HG03095 (cell line): Measurements from ENCODE around the gene HSPBAP1.
"Not testable (repeated sequence)": the region's sequence is repeated elsewhere in the genome, so short reads cannot be mapped to it uniquely, and the experiment has no call there.

Experiments
- ATAC-seq: cut with Tn5 transposase; IDR thresholded peaks from one replicate; pipeline ENCODE4 v1.9.1; 2021; ENCODE audit warnings: moderate library complexity; ENCODE audit not compliant: unreplicated experiment

HSPBAP1 gene

DNA sequence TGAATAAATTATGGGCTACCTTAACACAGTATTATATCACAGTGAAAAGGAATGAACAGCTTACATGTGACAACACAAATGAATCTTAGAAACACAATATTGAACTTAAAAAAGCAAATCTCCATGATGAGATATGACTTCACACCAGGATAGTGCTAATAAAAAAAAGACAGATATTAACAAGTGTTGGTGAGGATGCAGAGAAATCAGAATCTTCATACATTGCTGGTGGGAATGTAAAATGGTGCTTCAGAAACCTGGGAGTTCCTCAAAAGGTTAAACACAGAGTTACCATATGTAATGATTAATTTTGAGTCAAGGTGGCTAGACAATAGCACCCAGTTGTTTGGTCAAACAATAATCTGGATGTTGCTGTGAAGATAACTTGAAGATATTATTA, 51.4 kb downstream of the HSPBAP1 start:
- no peak for ATAC-seq

DNA sequence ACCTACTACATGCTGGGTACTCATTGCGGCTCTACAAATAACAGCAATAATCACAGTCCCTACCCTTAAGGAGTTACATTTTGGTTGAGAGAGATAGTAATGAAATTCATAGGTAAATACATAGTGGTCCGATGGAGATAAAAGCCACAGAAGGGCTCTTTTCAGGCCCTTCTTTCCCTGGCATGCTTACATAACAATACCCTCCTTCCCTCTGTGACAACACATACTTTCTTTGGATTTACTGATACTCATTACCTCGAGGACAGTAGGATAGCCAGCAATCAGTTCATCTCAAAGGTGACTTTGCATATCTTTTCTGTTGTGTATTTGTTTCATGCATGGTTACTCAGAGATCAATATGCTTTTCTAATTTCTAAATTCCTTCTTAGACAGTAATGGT, 54.5 kb downstream of the HSPBAP1 start:
- no peak for ATAC-seq

DNA sequence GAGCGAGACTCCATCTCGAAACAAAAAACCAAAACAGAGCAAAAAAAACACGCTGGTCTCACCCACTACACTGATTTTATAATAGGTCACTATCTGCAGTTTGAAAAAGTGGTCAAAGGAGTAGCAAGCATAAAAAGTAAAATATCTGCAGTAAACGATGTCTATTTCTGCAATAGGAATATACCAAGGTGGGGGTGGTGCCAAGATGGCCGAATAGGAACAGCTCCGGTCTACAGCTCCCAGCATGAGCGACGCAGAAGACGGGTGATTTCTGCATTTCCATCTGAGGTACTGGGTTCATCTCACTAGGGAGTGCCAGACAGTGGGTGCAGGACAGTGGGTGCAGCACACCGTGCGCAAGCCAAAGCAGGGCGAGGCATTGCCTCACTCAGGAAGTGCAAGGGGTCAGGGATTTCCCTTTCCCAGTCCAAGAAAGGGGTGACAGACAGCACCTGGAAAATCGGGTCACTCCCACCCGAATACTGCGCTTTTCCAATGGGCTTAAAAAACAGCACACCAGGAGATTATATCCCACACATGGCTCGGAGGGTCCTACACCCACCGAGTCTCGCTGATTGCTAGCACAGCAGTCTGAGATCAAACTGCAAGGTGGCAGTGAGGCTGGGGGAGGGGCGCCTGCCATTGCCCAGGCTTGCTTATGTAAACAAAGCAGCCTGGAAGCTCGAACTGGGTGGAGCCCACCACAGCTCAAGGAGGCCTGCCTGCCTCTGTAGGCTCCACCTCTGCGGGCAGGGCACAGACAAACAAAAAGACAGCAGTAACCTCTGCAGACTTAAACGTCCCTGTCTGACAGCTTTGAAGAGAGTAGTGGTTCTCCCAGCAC, 60.7 kb downstream of the HSPBAP1 start:
- not testable (repeated sequence) for ATAC-seq

DNA sequence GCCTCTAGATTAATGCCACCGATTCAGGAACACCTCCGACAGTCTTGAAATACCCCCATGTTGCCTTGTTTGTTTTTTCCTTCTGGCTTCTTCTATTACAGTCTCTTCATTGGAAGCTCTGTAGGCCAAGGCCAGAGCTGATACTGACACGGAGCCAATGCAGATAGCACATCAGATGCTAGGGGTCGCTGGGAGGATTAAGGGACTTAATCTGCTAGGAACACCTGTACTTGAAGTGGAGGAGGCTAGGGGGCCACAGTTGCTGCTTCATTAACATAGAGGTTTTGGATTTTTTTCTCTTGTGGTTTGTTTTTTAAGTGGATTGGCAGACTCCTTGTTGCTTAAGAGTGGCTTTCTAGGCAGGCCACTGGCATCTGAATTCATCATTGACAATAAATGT, 63.4 kb downstream of the HSPBAP1 start:
- ATAC-seq: no peak

DNA sequence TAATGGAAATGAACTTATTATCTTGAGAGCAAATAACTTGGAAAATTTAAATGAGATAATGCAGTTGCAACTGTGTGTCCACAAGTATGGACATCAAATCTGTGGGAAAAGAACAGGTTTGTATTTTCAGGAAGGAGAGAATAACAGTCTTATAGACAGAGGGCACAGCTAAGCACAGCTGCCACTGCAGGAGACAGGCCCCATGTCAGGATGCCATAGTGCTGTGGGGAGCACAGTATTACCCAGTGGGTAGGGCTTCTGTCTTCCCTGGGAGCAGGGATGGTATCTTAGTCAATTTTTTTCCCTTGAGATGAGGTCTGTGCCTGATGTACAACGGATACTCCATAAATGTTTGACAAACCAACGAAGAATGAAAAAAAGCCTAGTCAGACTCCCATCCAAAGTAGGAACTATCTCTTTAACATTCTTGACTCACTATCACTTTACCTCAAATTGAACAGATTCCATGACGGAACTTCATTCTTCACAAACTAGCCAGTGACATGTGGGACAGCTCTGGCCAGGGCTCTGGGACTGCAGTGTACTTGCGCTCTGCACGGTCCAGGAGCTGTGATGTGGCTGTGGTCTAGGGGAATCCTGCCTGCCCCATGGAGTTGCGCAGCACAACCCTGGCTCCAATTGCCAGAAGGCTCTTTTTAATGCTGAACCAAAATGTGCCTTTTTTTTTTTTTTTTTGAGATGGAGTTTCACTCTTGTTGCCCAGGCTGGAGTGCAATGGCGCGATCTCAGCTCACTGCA, 64.7 kb downstream of the HSPBAP1 start:
- ATAC-seq: no peak

DNA sequence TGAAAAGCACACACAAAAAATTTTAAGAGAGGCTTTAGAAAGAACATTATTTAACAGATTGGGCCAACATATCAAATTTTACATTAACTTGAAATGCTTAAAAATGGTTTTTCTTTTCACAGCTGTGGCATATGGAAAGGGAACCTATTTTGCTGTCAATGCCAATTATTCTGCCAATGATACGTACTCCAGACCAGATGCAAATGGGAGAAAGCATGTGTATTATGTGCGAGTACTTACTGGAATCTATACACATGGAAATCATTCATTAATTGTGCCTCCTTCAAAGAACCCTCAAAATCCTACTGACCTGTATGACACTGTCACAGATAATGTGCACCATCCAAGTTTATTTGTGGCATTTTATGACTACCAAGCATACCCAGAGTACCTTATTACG, 65.4 kb downstream of the HSPBAP1 start:
- ATAC-seq: no peak

DNA sequence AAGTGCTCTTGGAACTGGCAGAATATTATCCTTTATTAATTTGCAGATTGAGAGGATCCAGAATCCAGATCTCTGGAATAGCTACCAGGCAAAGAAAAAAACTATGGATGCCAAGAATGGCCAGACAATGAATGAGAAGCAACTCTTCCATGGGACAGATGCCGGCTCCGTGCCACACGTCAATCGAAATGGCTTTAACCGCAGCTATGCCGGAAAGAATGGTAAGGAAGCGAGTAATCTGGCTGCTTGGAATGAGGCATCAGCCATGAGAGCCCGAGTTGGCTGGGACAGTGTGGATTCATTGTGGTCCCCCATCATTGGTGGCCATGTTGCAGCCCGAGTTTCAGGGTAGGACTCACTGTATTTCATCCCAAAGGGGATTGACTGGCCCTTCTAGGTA, 65.9 kb downstream of the HSPBAP1 start:
- ATAC-seq: no peak

DNA sequence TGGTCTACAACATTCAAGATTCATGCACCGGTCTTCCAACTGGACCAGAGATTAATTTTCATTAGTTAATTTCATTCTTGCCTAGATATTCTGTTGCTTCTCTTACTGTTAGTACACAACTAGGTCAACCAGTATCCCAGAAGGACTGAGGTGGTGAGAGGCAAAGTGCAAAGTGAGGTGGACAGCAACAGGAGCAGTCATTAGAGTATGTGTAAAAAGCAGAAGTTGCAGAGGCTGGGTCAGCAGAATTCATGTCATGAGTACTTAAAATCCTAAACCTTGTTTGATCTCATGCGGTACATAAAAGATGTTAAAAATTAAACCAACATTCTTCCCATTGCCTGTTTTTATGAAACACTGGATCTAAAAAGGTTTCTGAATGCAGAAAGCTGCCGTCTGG, 66.3 kb downstream of the HSPBAP1 start:
- no peak for ATAC-seq

DNA sequence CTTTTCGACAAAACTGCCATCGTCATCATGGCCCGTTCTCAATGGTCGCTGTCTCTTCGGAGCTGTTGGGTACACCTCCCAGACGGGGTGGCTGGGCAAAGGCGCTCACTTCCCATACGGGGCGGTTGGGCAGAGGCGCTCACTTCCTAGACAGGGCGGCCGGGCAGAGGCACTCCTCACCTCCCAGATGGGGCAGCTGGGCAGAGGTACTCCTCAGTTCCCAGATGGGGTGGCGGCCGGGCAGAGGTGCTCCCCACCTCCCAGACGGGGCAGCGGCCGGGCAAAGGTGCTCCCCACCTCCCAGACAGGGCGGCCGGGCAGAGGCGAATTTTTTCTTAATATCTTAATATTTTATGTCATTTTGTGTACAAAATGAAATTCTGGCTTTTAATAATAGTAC, 68.5 kb downstream of the HSPBAP1 start:
- ATAC-seq: no peak

DNA sequence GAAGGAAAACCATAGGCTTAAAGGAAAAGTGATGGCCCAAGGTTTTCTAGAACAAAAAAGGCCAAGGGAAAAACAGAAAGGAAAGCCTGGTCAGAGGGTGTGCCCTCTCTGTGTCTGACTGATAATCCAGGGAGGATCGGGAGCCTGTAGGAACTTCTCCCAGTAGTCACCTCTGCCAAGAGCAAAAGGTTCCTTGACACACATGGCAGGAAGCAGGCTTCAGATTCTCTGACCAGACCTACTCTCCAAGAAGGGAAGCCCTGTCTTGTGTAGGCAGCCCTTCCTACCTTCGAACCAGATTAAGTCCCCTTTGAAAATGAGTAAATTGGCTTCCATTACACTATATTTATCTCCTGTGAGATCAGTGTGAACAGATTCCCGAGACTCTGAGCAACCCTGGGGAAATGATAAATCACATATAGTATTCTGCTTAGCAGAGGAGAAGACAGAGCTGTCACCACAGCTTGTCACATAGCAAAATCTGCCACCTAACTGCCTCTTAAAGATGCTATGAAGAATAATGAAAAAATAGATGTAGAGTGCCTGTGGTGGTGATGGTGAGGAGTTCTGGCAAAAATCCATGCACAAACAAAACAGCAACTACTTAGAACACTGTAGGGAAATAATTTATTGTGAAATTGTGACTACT, 74.2 kb downstream of the HSPBAP1 start:
- no peak for ATAC-seq

DNA sequence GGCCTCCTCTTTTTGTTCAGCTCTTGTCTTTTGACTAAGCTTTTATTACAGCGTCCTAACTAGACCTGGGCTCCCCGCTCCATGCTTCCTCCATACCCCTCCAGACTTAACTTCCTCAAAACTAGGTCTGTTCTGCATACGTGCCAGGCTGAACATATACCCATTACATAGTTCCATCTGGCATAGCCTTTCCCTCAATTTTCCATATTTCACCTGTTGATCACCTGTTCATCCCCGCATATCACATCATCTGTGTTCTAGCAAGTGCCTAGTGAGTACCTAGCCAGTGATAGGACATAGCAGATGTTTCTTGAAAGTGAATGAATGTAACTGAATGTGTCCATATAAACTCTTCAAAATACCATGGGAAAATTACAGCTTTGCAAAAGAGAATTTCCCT, 77.0 kb downstream of the HSPBAP1 start:
- ATAC-seq: no peak

DNA sequence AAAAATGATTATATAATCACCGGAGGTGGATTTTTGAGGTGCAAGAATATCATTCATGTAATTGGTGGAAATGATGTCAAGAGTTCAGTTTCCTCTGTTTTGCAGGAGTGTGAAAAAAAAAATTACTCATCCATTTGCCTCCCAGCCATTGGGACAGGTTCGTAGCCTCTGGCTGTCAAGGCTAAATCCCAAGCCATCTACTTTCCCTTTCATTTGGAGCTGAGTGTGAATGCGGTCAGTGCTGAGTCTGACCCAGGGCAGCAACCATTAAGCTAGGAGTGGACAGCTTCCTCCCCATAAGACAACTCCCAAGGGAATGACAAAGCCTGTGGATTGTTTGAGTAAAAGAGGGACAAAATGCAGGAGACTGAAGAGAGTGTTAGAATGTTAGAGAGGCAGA, 79.4 kb downstream of the HSPBAP1 start:
- ATAC-seq: no peak

DNA sequence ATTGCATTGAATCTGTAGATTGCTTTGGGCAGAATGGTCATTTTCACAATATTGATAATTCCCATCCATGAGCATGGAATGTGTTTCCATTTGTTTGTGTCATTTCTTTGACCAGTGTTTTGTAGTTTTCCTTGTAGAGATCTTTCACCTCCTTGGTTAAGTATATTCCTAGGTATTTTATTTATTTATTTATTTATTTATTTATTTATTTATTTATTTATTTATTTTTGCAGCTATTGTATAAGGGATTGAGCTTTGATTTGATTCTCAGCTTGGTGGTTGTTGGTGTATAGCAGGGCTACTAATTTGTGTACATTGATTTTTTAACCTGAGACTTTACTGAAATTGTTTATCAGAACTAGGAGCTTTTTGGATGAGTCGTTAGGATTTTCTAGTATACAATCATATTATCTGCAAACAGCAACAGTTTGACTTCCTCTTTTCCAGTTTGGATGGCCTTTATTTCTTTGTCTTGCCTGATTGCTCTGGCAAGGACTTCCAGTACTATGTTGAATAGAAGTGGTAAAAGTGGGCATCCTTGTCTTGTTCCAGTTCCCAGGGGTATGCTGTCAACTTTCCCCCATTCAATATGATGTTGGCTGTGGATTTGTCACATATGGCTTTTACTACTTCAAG, 82.9 kb downstream of the HSPBAP1 start:
- ATAC-seq: not testable (repeated sequence)

DNA sequence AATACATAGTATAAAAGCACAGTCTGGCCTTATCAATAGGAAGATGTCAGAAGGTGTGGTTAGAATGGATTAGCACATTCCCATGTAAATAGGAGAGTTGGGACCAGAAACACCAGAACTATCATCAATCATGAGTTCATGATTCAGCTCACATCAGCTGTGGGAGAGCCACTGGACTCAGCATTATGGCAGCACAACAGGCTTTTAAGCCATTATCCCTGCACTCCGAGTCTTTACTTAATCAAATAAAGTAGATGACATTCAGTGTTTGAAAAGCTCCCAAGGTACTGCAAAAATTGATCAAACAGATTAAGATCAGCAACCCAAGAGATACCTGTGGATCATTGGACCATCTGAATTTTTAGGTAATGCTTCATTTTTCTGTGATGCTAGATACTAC, 88.3 kb downstream of the HSPBAP1 start:
- ATAC-seq: no peak

DNA sequence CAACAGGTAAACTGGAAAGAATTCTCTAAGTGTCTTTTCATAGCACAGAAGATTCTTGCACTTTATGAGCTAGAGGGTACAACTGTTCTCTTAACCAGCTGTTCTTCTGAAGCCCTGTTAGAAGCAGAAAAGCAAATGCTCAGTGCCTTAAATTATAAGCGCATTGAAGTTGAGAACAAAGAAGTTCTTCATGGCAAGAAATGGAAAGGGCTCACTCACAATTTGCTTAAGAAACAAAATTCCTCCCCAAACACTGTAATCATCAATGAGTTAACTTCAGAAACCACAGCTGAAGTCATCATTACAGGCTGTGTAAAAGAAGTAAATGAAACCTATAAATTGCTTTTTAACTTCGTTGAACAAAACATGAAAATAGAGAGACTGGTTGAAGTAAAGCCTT, 93.4 kb downstream of the HSPBAP1 start:
- ATAC-seq: no peak

DNA sequence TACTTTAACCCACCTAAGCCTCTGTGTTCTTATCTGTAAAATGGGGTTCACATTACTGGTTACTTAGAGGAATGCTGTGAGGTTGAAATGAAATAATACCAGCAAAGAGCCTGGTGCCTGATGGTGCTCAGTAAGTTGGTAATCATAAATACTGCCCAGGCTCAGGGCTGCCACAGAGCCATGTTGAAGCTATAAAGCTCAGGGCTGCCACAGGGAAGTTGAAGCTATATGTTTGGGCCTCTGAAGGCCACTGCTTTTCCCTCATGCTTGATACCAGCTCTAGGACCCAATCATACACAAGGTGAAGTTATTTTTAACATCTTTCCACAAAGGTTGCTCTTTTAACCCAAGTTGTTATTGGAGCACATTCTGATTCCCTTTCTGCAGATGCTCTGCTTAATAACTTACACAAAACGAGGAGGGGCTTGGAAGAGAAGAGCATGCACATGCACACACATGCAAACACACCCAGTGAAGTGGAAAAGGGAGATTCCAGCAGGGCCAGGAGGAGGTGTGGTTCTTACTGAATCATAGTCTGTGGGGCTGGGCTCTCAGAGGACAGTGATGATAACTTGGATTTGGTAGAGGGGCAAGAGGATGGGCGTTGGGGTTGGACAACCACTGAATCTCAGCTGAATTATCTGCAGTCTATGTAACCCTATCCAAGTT, 95.5 kb downstream of the HSPBAP1 start:
- peak; percentile 54 for ATAC-seq

DNA sequence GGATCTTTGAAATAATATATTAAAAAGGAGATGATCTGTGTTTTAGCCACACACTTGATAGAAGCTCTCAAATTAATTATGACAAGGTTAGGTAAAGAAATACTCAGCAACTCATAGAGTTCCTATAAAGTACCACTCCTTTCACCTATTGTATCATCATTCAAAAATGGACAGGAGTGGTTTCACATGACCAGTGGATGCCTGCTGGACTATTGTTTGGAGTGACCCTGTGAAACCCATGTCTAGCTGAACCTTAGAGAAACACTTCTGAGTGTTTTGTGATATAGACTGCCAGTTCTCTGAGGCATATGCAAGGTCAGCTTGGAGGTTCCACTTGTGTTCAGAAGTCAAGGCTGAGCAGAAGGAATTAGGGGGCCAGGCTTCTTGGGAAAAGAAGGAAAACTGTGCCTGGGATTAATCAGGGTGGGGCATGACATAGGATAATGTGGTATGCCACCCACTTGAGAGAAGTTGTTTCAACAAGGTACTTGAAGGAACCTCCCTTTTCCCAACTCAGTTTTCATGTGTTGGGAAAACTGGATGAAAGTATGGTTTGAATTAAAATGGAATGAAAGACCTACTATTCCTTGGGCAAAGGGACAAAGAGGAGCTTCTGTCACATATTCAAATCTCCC, 97.6 kb downstream of the HSPBAP1 start:
- no peak for ATAC-seq

DNA sequence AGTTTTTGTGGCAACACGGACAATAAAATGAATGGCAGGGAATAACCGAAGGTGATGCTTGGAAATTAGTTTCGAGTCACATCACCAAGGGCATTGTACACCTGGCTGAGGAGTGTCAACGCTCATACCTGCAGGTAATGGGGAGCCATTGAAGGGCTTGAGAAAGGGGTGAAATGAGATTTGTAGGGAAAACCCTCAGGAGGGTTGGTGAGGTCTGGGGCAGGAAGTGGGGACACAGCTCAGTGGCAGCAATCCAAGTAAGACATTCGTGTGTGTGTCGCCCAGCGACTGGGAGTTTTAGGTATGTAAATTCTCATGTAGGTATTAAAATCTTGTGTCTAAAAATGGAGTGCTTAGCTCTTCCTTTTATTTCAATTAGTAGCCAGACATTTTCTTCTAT, 98.7 kb downstream of the HSPBAP1 start:
- peak; percentile 51 for ATAC-seq

DNA sequence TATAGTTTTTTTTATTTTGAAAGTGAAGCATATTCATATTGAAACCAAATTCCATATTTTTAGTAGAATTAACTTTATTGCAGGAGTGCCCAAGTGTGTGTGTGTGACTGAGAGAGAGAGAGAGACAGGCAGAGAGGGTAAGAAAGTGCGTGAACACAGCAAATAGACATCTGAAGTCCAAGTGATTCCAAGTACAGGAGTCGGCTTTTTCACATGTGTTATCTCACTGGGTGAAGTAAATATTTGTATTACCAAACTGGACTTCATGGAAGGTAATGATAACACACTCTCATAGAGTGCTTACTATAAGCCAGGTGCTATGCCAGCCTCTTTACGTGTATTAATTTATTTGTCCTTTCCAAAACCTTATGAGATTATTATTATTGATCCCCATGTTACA, 101.0 kb downstream of the HSPBAP1 start:
- ATAC-seq: no peak

DNA sequence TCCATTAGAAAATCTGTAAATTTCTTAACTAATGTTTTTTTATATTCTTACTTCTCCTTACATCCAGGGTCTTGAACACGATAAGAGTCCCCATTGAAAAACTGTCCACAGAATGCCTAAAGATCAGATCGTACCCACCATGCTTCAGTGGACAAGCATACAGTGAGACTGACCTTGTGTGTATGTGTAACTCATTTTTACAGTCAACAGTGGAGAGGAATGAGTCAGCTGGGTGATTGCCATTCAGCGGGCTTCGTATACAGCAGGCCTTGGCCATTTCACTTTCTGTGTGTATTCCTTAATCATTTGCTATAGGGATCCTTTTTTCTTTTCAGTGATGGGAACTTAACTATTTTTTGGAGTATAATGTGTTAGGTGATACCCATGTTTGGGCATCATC, 102.4 kb downstream of the HSPBAP1 start:
- ATAC-seq: peak; percentile 63
